ENCODE results near the gene PLCB1. TPM values are rescaled to one million over a fixed set of nuclear protein-coding genes. Genes with fewer than 3 reads are reported as not detected.

The PLCB1 gene
- polyA plus RNA-seq, 1 experiment: 16.4 TPM

DNA sequence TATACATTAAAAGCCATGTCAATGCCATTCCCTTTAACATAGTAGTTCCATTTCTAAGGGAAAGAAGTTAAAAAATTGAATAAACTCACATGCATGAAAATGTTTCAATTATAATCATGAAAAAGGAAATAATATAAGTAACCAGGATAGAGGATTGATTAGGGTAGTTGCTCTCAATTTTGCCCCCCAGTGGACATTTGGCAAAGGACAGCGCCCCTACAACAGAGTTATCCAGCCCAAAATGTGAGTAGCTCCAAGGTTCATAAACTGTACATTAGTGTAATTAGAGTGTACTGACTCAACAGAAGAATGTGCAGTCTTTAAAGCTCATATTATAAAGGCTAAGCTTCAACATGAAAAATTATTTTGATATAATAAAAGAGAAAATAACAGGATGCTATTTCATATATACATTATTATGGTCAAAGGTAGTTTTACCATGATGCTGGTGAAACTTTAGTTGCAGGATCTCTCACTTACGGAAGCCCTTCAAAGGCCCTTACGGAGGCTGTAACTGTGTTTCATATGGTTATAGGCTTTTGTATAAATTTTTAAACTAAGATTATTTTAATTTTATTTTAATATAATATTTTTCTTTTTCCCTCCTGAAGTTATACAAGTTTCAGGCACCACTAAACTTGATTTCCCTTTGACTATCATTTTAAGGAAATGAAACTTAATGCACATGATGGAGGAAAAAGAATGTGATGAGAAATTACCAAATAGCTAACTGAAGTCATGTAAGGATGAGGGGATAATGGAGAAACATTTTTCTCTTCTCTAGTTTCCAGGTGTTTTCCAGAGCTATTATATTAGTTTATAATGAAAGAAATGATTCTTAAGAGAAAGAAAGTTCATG is 403.6 kb downstream of the PLCB1 start:
- TF ChIP-seq, protein P1, sequence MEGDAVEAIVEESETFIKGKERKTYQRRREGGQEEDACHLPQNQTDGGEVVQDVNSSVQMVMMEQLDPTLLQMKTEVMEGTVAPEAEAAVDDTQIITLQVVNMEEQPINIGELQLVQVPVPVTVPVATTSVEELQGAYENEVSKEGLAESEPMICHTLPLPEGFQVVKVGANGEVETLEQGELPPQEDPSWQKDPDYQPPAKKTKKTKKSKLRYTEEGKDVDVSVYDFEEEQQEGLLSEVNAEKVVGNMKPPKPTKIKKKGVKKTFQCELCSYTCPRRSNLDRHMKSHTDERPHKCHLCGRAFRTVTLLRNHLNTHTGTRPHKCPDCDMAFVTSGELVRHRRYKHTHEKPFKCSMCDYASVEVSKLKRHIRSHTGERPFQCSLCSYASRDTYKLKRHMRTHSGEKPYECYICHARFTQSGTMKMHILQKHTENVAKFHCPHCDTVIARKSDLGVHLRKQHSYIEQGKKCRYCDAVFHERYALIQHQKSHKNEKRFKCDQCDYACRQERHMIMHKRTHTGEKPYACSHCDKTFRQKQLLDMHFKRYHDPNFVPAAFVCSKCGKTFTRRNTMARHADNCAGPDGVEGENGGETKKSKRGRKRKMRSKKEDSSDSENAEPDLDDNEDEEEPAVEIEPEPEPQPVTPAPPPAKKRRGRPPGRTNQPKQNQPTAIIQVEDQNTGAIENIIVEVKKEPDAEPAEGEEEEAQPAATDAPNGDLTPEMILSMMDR (IDR thresholded peaks at IDR 0.05; ENCODE audit: low read depth, low read length): peak; percentile 70
- DNase-seq (ENCODE audit: low read depth, low spot score): no peak
- Histone ChIP-seq H3K4me3 (ENCODE audit: low read depth, low read length) (no peak overlapping the region), H3K27me3 (ENCODE audit: control insufficient read depth, insufficient read depth, low read length) (no peaks in the 10 kb centered on the region), H3K27ac (ENCODE audit: low read depth, low read length) (no peak overlapping the region), H3K9me3 (ENCODE audit: control insufficient read depth, insufficient read depth, low read length) (no peaks in the 10 kb centered on the region)
- ChIA-PET CTCF (interaction anchor here (0.6 to 5.2 kb wide), 26 partner anchors 8 to 555 kb away, joined by 3 to 47 read pairs (median 3); no protein-coding TSS in a partner anchor), POLR2A (no interaction called here)

DNA sequence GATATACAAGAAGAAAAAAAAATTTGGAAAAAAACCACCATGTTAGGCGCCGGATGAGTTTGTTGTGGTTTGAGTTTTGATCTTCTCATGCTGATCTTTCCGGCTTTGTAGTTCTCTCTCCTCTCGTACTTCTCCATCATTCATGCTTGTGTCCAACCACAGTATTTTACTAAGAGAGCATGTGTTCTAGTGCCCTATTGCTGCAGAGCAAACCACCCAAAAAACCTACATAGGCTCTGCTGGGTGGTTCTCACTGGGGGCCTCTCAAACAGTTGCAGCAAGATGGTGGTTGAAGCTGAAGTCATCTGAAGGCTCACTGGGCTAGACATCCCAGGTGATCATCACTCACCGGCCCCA is 404.2 kb downstream of the PLCB1 start:
- no peaks in the 10 kb centered on the region for H3K9me3 ChIP-seq (ENCODE audit: control insufficient read depth, insufficient read depth, low read length)
- no peak overlapping the region for H3K4me3 ChIP-seq (ENCODE audit: low read depth, low read length)
- CTCF ChIA-PET: interaction anchor here (0.9 to 5.2 kb wide), 10 partner anchors 11 to 492 kb away, joined by 3 to 47 read pairs (median 4); no protein-coding TSS in a partner anchor
- POLR2A ChIA-PET: no interaction called here
- TF ChIP-seq, protein P1 (IDR thresholded peaks at IDR 0.05; ENCODE audit: low read depth, low read length): no peak
- H3K27ac ChIP-seq (ENCODE audit: low read depth, low read length): no peak overlapping the region
- H3K27me3 ChIP-seq (ENCODE audit: control insufficient read depth, insufficient read depth, low read length): no peaks in the 10 kb centered on the region
- DNase-seq (ENCODE audit: low read depth, low spot score): no peak

DNA sequence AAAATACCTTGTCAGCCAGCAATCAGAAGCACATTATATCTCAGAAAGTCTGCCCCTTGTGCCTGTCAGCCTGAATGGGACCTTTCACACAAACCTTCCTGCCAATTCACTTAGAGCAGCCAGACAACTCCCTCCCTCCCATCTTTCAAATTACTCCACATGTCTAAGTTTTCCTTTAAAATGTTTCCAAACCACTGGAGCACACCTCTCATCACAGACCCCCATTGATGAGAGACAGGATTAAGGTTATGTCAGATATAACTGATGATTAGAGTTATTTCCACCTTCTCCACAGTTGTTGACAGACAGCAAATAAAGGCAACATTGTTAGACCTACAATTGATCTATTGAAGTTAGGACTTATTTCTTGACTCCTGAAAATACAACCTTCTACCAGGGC is 408.4 kb downstream of the PLCB1 start:
- Histone ChIP-seq H3K4me3 (ENCODE audit: low read depth, low read length) (no peak overlapping the region), H3K27ac (ENCODE audit: low read depth, low read length) (no peak overlapping the region), H3K27me3 (ENCODE audit: control insufficient read depth, insufficient read depth, low read length) (no peaks in the 10 kb centered on the region), H3K9me3 (ENCODE audit: control insufficient read depth, insufficient read depth, low read length) (no peaks in the 10 kb centered on the region)
- CTCF ChIA-PET: no interaction called here
- POLR2A ChIA-PET: no interaction called here
- TF ChIP-seq, protein P1 (IDR thresholded peaks at IDR 0.05; ENCODE audit: low read depth, low read length): no peak
- DNase-seq (ENCODE audit: low read depth, low spot score): no peak

DNA sequence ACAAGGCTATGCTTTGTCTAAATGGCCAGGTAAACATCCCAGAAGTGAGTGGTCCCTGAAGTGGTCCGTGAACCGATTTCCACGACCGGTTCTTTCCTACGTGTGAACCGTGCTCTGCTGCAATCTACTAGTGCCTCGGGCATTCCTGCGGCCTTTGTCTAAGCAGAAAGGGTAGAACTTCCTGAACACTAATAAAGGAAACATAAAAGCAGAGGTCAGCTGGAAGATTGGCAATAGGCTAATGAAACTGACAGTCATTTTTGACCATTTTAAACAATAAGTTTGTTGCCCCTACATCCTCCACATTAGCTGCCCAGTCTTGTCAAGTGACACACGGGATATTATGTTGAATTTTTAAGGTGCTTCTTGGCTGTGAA is 410.0 kb downstream of the PLCB1 start:
- no peak for DNase-seq (ENCODE audit: low read depth, low spot score)
- H3K9me3 ChIP-seq (ENCODE audit: control insufficient read depth, insufficient read depth, low read length): no peaks in the 10 kb centered on the region
- H3K27ac ChIP-seq (ENCODE audit: low read depth, low read length): no peak overlapping the region
- TF ChIP-seq, protein P1 (IDR thresholded peaks at IDR 0.05; ENCODE audit: low read depth, low read length): no peak
- CTCF ChIA-PET: interaction anchor here (1.0 kb wide), 1 partner anchor 180 kb away, joined by 3 read pairs; no protein-coding TSS in a partner anchor
- H3K4me3 ChIP-seq (ENCODE audit: low read depth, low read length): no peak overlapping the region
- H3K27me3 ChIP-seq (ENCODE audit: control insufficient read depth, insufficient read depth, low read length): no peaks in the 10 kb centered on the region
- POLR2A ChIA-PET: no interaction called here

DNA sequence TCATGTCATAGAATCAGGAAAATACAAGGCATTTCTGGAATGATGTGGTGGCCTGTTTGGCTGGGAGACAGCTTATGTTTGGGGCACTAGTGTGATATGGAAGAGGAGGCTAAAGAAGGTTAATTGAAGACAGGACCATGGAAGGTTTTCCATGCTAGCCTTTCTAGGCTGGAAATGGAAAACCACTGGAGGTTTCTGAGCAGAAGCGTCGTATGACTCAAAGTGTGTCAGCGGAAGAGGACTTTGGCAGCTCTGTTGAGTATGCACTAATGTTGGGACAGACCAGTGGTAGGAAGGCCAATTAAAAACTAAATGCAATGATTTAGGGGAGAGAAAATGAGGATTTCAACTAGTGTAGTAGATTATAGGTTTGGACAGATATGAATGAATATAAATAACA is 413.1 kb downstream of the PLCB1 start:
- Histone ChIP-seq H3K27ac (ENCODE audit: low read depth, low read length) (no peak overlapping the region), H3K27me3 (ENCODE audit: control insufficient read depth, insufficient read depth, low read length) (no peaks in the 10 kb centered on the region), H3K4me3 (ENCODE audit: low read depth, low read length) (no peak overlapping the region), H3K9me3 (ENCODE audit: control insufficient read depth, insufficient read depth, low read length) (no peaks in the 10 kb centered on the region)
- ChIA-PET CTCF (no interaction called here), POLR2A (no interaction called here)
- TF ChIP-seq, protein P1 (IDR thresholded peaks at IDR 0.05; ENCODE audit: low read depth, low read length): no peak
- DNase-seq (ENCODE audit: low read depth, low spot score): no peak

Data from AG04450 (cell line).